OCI-LY1 (cell line): ENCODE results near the gene SNPH.

ENCODE experiments used
- H2AFZ ChIP-seq: fragments of 200-600 bp; sonication (generic), shearing (Covaris generic); 2 replicates; pipeline ENCODE4 v1.6.0; 2014; ENCODE audit warnings: antibody characterized with exemption, mild to moderate bottlenecking, low read length
- H3F3A ChIP-seq: fragments of 200-600 bp; sonication (generic), shearing (Covaris generic); 2 replicates; pipeline ENCODE4 v1.6.0; 2014; ENCODE audit warnings: mild to moderate bottlenecking, antibody characterized with exemption, low read length, moderate library complexity; ENCODE audit not compliant: insufficient read depth
- H3K27ac ChIP-seq: fragments of 200-600 bp; sonication (generic); 2 replicates; pipeline ENCODE4 v1.5.1; 2014; ENCODE audit warnings: low read length, mixed run types, mild to moderate bottlenecking, low read depth; ENCODE audit not compliant: poor library complexity, severe bottlenecking
- H3K27me3 ChIP-seq: fragments of 200-600 bp; sonication (generic); 2 replicates; pipeline ENCODE4 v1.6.0; 2014; ENCODE audit warnings: antibody characterized with exemption, mild to moderate bottlenecking, low read length, moderate library complexity; ENCODE audit not compliant: insufficient read depth
- H3K36me3 ChIP-seq: fragments of 200-600 bp; sonication (generic); 2 replicates; pipeline ENCODE4 v1.6.1; 2014; ENCODE audit warnings: mild to moderate bottlenecking, antibody characterized with exemption, low read length, moderate library complexity, mixed read lengths; ENCODE audit not compliant: insufficient read depth
- H3K4me1 ChIP-seq: fragments of 200-600 bp; sonication (generic); 2 replicates; pipeline ENCODE4 v1.5.1; 2014; ENCODE audit warnings: mild to moderate bottlenecking, low read length, moderate library complexity; ENCODE audit not compliant: insufficient read depth, severe bottlenecking
- H3K4me2 ChIP-seq: fragments of 200-600 bp; sonication (generic), shearing (Covaris generic); 2 replicates; pipeline ENCODE4 v1.6.1; 2014; ENCODE audit warnings: low read length
- H3K4me3 ChIP-seq: fragments of 200-600 bp; sonication (generic); 2 replicates; pipeline ENCODE4 v1.5.1; 2014; ENCODE audit warnings: low read length, low read depth, mild to moderate bottlenecking, mixed read lengths; ENCODE audit not compliant: poor library complexity, severe bottlenecking
- H3K79me2 ChIP-seq: fragments of 200-600 bp; shearing (Covaris generic); 2 replicates; pipeline ENCODE4 v1.6.1; 2016; ENCODE audit warnings: mixed run types, low read length, mixed read lengths; ENCODE audit not compliant: insufficient read depth
- H3K9ac ChIP-seq: fragments of 200-600 bp; sonication (generic), shearing (Covaris generic); 2 replicates; pipeline ENCODE4 v1.6.1; 2014; ENCODE audit warnings: mild to moderate bottlenecking, low read length, mixed read lengths
- H3K9me2 ChIP-seq: fragments of 200-600 bp; sonication (generic), shearing (Covaris generic); 2 replicates; pipeline ENCODE4 v1.6.1; 2014; ENCODE audit warnings: low read depth, mild to moderate bottlenecking, low read length, mixed read lengths
- H3K9me3 ChIP-seq: fragments of 200-600 bp; shearing (Covaris generic); 2 replicates; pipeline ENCODE4 v1.6.1; 2014; ENCODE audit warnings: low read length, mixed read lengths
- H4K20me1 ChIP-seq: fragments of 200-600 bp; sonication (generic), shearing (Covaris generic); 2 replicates; pipeline ENCODE4 v1.6.0; 2016; ENCODE audit warnings: mild to moderate bottlenecking, low read length; ENCODE audit not compliant: insufficient read depth
- EZH2 ChIP-seq: fragments of 200-600 bp; sonication (generic), shearing (Covaris generic); IDR thresholded peaks from 2 replicates; pipeline ENCODE4 v1.8.0; 2017; ENCODE audit warnings: borderline replicate concordance, mixed run types, mild to moderate bottlenecking, antibody characterized with exemption, low read length, moderate library complexity, mixed read lengths
- TF ChIP-seq, protein P1 (sequence below): fragments of 200-600 bp; sonication (generic), shearing (Covaris generic); IDR thresholded peaks from 2 replicates; pipeline ENCODE4 v1.5.1; 2017; ENCODE audit warnings: mild to moderate bottlenecking, antibody characterized with exemption, low read length, moderate library complexity, mixed read lengths

The SNPH gene

DNA sequence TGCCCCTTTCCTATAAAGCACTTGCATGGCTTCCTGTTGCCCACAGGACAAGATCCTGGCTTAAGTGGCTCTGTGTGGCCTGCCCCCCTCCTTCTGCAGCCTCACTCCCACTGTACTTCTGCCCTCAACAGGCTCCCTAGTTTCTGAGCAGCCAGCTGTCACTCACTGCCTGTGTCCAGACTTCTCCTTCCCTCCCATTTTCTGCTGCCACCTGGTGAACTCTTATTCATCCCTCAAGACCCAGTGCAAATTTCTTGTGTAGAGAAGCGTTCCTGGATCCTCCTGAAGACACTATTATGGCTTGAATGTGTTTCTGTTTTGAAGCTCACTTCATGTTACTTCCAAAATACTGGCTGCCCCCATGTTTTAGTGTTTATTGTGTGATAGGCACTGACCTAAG, 26.5 kb downstream of the SNPH start:
- Histone ChIP-seq H3K27ac (no peak overlapping the region), H3K27me3 (no peaks in the 10 kb centered on the region), H3K4me2 (no peak overlapping the region), H3K4me1 (no peaks in the 10 kb centered on the region), H2AFZ (no peak overlapping the region), H3K79me2 (no peaks in the 10 kb centered on the region), H3K9ac (no peak overlapping the region), H4K20me1 (no peaks in the 10 kb centered on the region), H3K36me3 (no peaks in the 10 kb centered on the region), H3K9me3 (no peaks in the 10 kb centered on the region), H3K9me2 (no peaks in the 10 kb centered on the region), H3F3A (no peaks in the 10 kb centered on the region), H3K4me3 (no peak overlapping the region)
- TF ChIP-seq, protein P1, sequence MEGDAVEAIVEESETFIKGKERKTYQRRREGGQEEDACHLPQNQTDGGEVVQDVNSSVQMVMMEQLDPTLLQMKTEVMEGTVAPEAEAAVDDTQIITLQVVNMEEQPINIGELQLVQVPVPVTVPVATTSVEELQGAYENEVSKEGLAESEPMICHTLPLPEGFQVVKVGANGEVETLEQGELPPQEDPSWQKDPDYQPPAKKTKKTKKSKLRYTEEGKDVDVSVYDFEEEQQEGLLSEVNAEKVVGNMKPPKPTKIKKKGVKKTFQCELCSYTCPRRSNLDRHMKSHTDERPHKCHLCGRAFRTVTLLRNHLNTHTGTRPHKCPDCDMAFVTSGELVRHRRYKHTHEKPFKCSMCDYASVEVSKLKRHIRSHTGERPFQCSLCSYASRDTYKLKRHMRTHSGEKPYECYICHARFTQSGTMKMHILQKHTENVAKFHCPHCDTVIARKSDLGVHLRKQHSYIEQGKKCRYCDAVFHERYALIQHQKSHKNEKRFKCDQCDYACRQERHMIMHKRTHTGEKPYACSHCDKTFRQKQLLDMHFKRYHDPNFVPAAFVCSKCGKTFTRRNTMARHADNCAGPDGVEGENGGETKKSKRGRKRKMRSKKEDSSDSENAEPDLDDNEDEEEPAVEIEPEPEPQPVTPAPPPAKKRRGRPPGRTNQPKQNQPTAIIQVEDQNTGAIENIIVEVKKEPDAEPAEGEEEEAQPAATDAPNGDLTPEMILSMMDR, result no peak
- TF ChIP-seq EZH2, result no peak

DNA sequence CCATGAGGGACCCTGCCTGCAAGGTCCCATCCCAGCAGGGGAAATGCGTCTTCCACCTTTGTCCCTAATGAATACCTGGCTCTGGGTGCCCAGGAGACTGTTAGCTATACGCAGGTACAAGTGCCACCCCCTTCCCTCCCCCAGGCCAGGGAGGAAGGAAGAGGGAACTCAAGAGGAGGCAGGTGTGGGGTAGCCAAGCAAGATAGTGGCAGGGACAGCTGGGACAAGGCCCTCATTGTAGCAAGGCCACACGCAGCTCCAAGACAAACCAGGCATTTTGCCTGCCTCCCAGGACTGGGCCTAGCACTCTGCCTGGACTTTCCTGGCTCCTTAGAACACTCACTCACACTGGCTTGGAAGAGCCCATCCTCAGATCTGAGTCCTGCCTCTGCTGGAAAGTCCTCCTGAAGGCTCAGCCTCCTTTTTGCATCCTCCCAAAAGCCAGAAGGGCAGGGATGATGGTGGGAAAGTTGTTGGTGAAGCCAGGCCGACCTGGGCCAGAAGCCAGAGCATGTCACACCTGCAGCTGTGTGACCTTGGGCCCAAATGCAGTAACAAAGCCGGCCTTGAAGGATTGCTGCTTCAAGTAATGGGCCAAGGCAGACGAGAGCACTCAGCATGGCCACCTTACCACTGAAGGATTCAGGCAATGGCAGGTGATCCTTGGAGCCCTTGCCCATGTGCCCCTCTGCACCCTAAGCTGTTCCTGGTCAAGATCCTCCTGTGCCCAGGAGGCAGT, 27.7 kb downstream of the SNPH start:
- Histone ChIP-seq H3K9me2 (no peaks in the 10 kb centered on the region), H3K36me3 (no peaks in the 10 kb centered on the region), H3F3A (no peaks in the 10 kb centered on the region), H4K20me1 (no peaks in the 10 kb centered on the region), H3K9ac (no peak overlapping the region), H3K79me2 (no peaks in the 10 kb centered on the region), H3K9me3 (no peaks in the 10 kb centered on the region), H3K4me1 (no peaks in the 10 kb centered on the region), H3K4me2 (no peak overlapping the region), H3K4me3 (no peak overlapping the region), H3K27ac (no peak overlapping the region), H2AFZ (no peak overlapping the region), H3K27me3 (no peaks in the 10 kb centered on the region)
- TF ChIP-seq EZH2, result no peak

DNA sequence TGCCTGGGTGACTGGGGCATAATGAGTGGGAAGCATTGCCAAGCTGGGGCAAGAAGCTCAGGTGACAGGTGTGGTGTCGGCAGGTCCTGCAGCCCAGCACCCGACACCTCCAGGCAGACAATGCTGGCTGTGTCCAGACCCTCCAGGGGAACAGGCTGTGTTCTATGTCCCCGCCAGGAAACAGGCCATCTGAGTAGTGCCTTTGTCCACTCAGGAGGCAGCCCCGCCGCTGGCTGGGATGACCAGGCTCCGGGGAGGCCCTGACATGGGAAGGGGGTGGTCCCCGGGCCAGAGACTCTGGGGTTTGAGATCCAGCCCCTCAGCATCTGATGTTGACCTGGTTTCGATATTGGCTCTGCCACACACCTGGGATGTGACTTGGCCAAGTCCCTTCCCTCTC, 28.4 kb downstream of the SNPH start:
- H3K4me1 ChIP-seq, result no peaks in the 10 kb centered on the region
- TF ChIP-seq, protein P1, result no peak
- no peak for TF ChIP-seq EZH2
- no peaks in the 10 kb centered on the region for H3K9me3 ChIP-seq
- no peaks in the 10 kb centered on the region for H3F3A ChIP-seq
- no peak overlapping the region for H2AFZ ChIP-seq
- H3K79me2 ChIP-seq, result no peaks in the 10 kb centered on the region
- no peaks in the 10 kb centered on the region for H3K9me2 ChIP-seq
- H3K27ac ChIP-seq, result no peak overlapping the region
- H3K4me2 ChIP-seq, result no peak overlapping the region
- H4K20me1 ChIP-seq, result no peaks in the 10 kb centered on the region
- H3K9ac ChIP-seq, result no peak overlapping the region
- no peaks in the 10 kb centered on the region for H3K36me3 ChIP-seq
- no peak overlapping the region for H3K4me3 ChIP-seq
- no peaks in the 10 kb centered on the region for H3K27me3 ChIP-seq
